OCI-LY7 (cell line): Measurements from ENCODE around the gene GPX8. TPM values are rescaled to one million over a fixed set of nuclear protein-coding genes. Genes with fewer than 3 reads are reported as not detected.
A peak's percentile ranks its signal among the peaks of the same experiment; 100 is the strongest.

Source experiments
- BruUV-seq: library from RNA; stranded (reverse); fragments of 400-500 nt; replicated peaks from 2 replicates; lab custom pipeline; 2021; lab: Mats Ljungman, UMichigan
- CTCF ChIA-PET: fragments of 300-600 bp; sonication (Branson Sonifier 250); formaldehyde crosslinking; loops from one replicate; lab custom pipeline; 2022; ENCODE audit warnings: antibody characterized with exemption; ENCODE audit not compliant: unreplicated experiment; lab: Charles Lee
- POLR2A ChIA-PET: fragments of 300-600 bp; sonication (Branson Sonifier 250); formaldehyde crosslinking; loops from one replicate; lab custom pipeline; 2022; ENCODE audit warnings: antibody characterized with exemption; lab: Charles Lee
- DNase-seq: peaks from one replicate; pipeline ENCODE4 v3.0.0-alpha.2; 2015; ENCODE audit warnings: low spot score
- H2AFZ ChIP-seq: fragments of 200-600 bp; sonication (generic), shearing (Covaris generic); 2 replicates; pipeline ENCODE4 v1.6.1; 2014; ENCODE audit warnings: mild to moderate bottlenecking, antibody characterized with exemption, low read length, moderate library complexity
- H3K27ac ChIP-seq: fragments of 200-600 bp; sonication (generic); 2 replicates; pipeline ENCODE4 v1.5.1; 2014; ENCODE audit warnings: mixed run types, low read depth, mild to moderate bottlenecking, moderate library complexity, low read length, inconsistent platforms; ENCODE audit not compliant: poor library complexity, severe bottlenecking
- H3K36me3 ChIP-seq: fragments of 200-600 bp; sonication (generic); 2 replicates; pipeline ENCODE4 v1.6.1; 2014; ENCODE audit warnings: mild to moderate bottlenecking, antibody characterized with exemption, low read length, moderate library complexity, mixed read lengths; ENCODE audit not compliant: insufficient read depth
- H3K4me1 ChIP-seq: fragments of 200-600 bp; sonication (generic); 2 replicates; pipeline ENCODE4 v1.5.1; 2014; ENCODE audit warnings: mild to moderate bottlenecking, low read length; ENCODE audit not compliant: insufficient read depth, poor library complexity, severe bottlenecking
- H3K4me2 ChIP-seq: fragments of 200-600 bp; sonication (generic); 2 replicates; pipeline ENCODE4 v1.6.1; 2014; ENCODE audit warnings: mild to moderate bottlenecking, low read length
- H3K4me3 ChIP-seq: fragments of 200-600 bp; sonication (generic); 2 replicates; pipeline ENCODE4 v1.5.1; 2014; ENCODE audit warnings: mild to moderate bottlenecking, low read depth, low read length; ENCODE audit not compliant: poor library complexity, severe bottlenecking
- H3K79me2 ChIP-seq: fragments of 200-600 bp; sonication (generic); 2 replicates; pipeline ENCODE4 v1.6.1; 2016; ENCODE audit warnings: low read depth, mild to moderate bottlenecking, low read length, moderate library complexity, mixed read lengths; ENCODE audit not compliant: insufficient read depth
- H3K9me2 ChIP-seq: fragments of 200-600 bp; sonication (generic); 2 replicates; pipeline ENCODE4 v1.6.1; 2016; ENCODE audit warnings: mild to moderate bottlenecking, low read length, mixed read lengths; ENCODE audit not compliant: insufficient read depth
- H3K9me3 ChIP-seq: fragments of 200-600 bp; sonication (generic); 2 replicates; pipeline ENCODE4 v1.6.1; 2014; ENCODE audit warnings: mild to moderate bottlenecking, mixed run types, low read length, mixed read lengths
- H4K20me1 ChIP-seq: fragments of 200-600 bp; sonication (generic); 2 replicates; pipeline ENCODE4 v1.6.1; 2014; ENCODE audit warnings: mild to moderate bottlenecking, antibody characterized with exemption, low read length, moderate library complexity, mixed read lengths; ENCODE audit not compliant: insufficient read depth
- CTCF ChIP-seq: fragments of 200-600 bp; sonication (generic); conservative IDR thresholded peaks from 2 replicates; pipeline ENCODE4 v1.5.1; 2014; ENCODE audit warnings: mild to moderate bottlenecking, antibody characterized with exemption, low read length, moderate library complexity, mixed read lengths
- EZH2phosphoT487 ChIP-seq: fragments of 200-600 bp; sonication (generic); IDR thresholded peaks from 2 replicates; pipeline ENCODE4 v1.6.1; 2018; ENCODE audit warnings: low read depth, borderline replicate concordance, mild to moderate bottlenecking, mixed run types, antibody characterized with exemption, low read length, moderate library complexity, mixed read lengths
- intact Hi-C: fragments of 100-400 bp; cut with micrococcal nuclease; formaldehyde crosslinking; loops from one replicate; pipeline ENCODE4 v1.10.0; 2022; ENCODE audit not compliant: unreplicated experiment
- total RNA-seq, 2 experiments: library from RNA; depleted of rRNA in 1 of 2; stranded (reverse); fragments of >200 nt in 1 of 2; shearing (Covaris generic) in 1 of 2; gene quantifications; 2 replicates each; pipeline ENCODE4 v1.2.3, GENCODE V29; 2014 to 2022

GPX8 gene
- total RNA-seq, 2 experiments from 2014 or later: not detected

GRCh38 chr5:55173687-55174230 is 13.8 kb downstream of the GPX8 start:
- peak overlapping the region; percentile 91 for H3K4me2 ChIP-seq
- no TSS peak for BruUV-seq
- peaks cover 29% of the 10 kb centered on the region for H3K4me1 ChIP-seq
- H3K36me3 ChIP-seq: no peaks in the 10 kb centered on the region
- POLR2A ChIA-PET: interaction anchor here (0.6 to 0.7 kb wide), 4 partner anchors 13 to 543 kb away, joined by 3 to 5 read pairs (median 4); no protein-coding TSS in a partner anchor
- H3K79me2 ChIP-seq: no peaks in the 10 kb centered on the region
- no peaks in the 10 kb centered on the region for H3K9me3 ChIP-seq
- CTCF ChIA-PET: no interaction called here
- peak overlapping the region; percentile 86; the same call in 1 of the 2 replicates for H2AFZ ChIP-seq
- H3K4me3 ChIP-seq: peak overlapping the region; percentile 67
- H3K27ac ChIP-seq: no peak overlapping the region
- TF ChIP-seq EZH2phosphoT487: no peak
- intact Hi-C loops: loop anchor here (2.0 to 10.0 kb wide), 4 partner anchors 59 to 361 kb away; partner anchors contain the start of genes CCNO, DHX29, MTREX and PLPP1
- H3K9me2 ChIP-seq: no peaks in the 10 kb centered on the region
- H4K20me1 ChIP-seq: no peaks in the 10 kb centered on the region
- no peak for DNase-seq

DNA sequence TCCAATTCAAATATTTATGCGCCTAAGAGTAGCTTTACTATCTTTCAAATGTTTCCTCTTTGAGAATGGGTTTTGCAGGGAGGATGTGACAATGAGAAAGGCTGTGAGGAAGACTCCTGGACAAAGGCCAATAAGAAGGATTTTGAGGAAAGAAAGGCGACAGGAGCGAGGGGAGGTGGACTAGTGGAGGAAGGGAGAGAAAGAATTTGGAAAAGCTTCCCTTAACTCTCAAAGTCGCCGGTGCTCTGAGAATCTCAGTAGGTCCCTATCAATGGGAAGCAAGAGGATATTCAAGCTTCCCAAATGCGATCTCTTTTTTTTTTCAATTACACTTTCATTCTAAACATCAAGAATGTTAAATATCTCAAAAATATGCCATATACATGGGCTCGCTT is 15.8 kb downstream of the GPX8 start:
- H2AFZ ChIP-seq: no peak overlapping the region
- no peaks in the 10 kb centered on the region for H3K79me2 ChIP-seq
- BruUV-seq: no TSS peak
- no peaks in the 10 kb centered on the region for H3K9me2 ChIP-seq
- ChIA-PET CTCF (no interaction called here), POLR2A (interaction anchor here (0.6 kb wide), 2 partner anchors 573 to 1240 kb away, joined by 3 to 4 read pairs; no protein-coding TSS in a partner anchor)
- H3K36me3 ChIP-seq: no peaks in the 10 kb centered on the region
- no peak for DNase-seq
- no peak for TF ChIP-seq EZH2phosphoT487
- no peak for TF ChIP-seq CTCF
- H3K4me3 ChIP-seq: peak overlapping the region; percentile 60
- no peaks in the 10 kb centered on the region for H4K20me1 ChIP-seq
- H3K4me2 ChIP-seq: peak overlapping the region; percentile 86
- intact Hi-C loops: loop anchor here (10.0 kb wide), 2 partner anchors 269 to 359 kb away; partner anchors contain the start of gene PLPP1
- H3K9me3 ChIP-seq: no peaks in the 10 kb centered on the region
- H3K4me1 ChIP-seq: peaks cover 29% of the 10 kb centered on the region
- H3K27ac ChIP-seq: no peak overlapping the region

GRCh38 chr5:55176176-55176818 is 16.3 kb downstream of the GPX8 start:
- no TSS peak for BruUV-seq

More at GRCh38 chr5:55176176-55176818, 16.3 kb downstream of the GPX8 start:
- ChIA-PET CTCF (no interaction called here), POLR2A (interaction anchor here (0.6 kb wide), 1 partner anchor 572 kb away, joined by 3 read pairs; no protein-coding TSS in a partner anchor)
- H3K9me3 ChIP-seq: no peaks in the 10 kb centered on the region
- peak overlapping the region; percentile 86 for H3K4me2 ChIP-seq
- H3K9me2 ChIP-seq: no peaks in the 10 kb centered on the region
- H3K27ac ChIP-seq: no peak overlapping the region
- TF ChIP-seq EZH2phosphoT487 (no peak), CTCF (no peak)
- H4K20me1 ChIP-seq: no peaks in the 10 kb centered on the region
- H3K79me2 ChIP-seq: no peaks in the 10 kb centered on the region
- H3K4me3 ChIP-seq: peak overlapping the region; percentile 60
- peaks cover 29% of the 10 kb centered on the region for H3K4me1 ChIP-seq
- intact Hi-C loops: loop anchor here (10.0 kb wide), 2 partner anchors 269 to 359 kb away; partner anchors contain the start of gene PLPP1
- peak overlapping the region; percentile 41; the same call in 1 of the 2 replicates for H2AFZ ChIP-seq
- DNase-seq: peak; percentile 24
- H3K36me3 ChIP-seq: no peaks in the 10 kb centered on the region
